ENCODE data around the gene COL5A1.

COL5A1 gene

GRCh38 chr9:134730011-134730760, 88.6 kb downstream of the COL5A1 start:
- DNase-seq = no peak

- no peak for DNase-seq
These were observed 89.3 kb downstream of the COL5A1 start for GRCh38 chr9:134730761-134731496.

GRCh38 chr9:134731497-134732391, 90.1 kb downstream of the COL5A1 start:
- DNase-seq = no peak

GRCh38 chr9:134732392-134733110, 90.9 kb downstream of the COL5A1 start:
- no peak for DNase-seq

- no peak for DNase-seq
These were observed 92.1 kb downstream of the COL5A1 start for GRCh38 chr9:134733480-134734232.

GRCh38 chr9:134734270-134734669, 92.7 kb downstream of the COL5A1 start:
- no peak for DNase-seq

- DNase-seq = no peak
These were observed 94.0 kb downstream of the COL5A1 start for GRCh38 chr9:134735441-134736175.

- DNase-seq = no peak
These were observed 95.3 kb downstream of the COL5A1 start for GRCh38 chr9:134736791-134737497.

GRCh38 chr9:134737842-134738580, 96.4 kb downstream of the COL5A1 start:
- DNase-seq = no peak

- DNase-seq = no peak
These were observed 97.5 kb downstream of the COL5A1 start for GRCh38 chr9:134738869-134739659.

- DNase-seq = no peak
These were observed 98.0 kb downstream of the COL5A1 start for GRCh38 chr9:134739660-134739968.

GRCh38 chr9:134740071-134740470, 98.5 kb downstream of the COL5A1 start:
- DNase-seq = no peak

GRCh38 chr9:134741846-134742245, 100.2 kb downstream of the COL5A1 start:
- no peak for DNase-seq

- no peak for DNase-seq
These were observed 101.4 kb downstream of the COL5A1 start for GRCh38 chr9:134742822-134743535.

GRCh38 chr9:134743853-134744252, 102.2 kb downstream of the COL5A1 start:
- DNase-seq = no peak

GRCh38 chr9:134744385-134745295, 103.0 kb downstream of the COL5A1 start:
- DNase-seq = no peak

- DNase-seq = no peak
These were observed 106.4 kb downstream of the COL5A1 start for GRCh38 chr9:134747951-134748489.
